ENCODE measurements around the gene FST.

DNA sequence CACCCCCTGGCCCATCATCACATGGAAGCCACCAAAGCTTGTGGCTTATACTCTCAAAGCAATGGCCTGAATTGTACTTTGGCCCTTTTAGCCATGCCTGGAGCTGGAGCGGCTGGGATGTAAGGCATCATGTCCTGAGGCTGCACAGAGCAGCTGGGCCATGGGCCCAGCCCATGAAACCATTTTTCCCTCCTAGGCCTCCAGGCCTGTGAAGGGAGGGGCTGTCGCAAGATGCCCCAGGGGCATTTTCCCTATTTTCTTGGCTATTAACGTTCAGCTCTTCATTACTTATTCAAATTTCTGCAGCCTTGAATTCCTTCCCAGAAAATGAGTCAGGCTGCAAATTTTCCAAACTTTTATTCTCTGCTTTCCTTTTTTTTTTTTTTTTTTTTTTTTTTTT, 27.7 kb downstream of the FST start:
- TF ChIP-seq POLR2AphosphoS5 (IDR thresholded peaks at IDR 0.05), result no peak
- TF ChIP-seq, protein P1, sequence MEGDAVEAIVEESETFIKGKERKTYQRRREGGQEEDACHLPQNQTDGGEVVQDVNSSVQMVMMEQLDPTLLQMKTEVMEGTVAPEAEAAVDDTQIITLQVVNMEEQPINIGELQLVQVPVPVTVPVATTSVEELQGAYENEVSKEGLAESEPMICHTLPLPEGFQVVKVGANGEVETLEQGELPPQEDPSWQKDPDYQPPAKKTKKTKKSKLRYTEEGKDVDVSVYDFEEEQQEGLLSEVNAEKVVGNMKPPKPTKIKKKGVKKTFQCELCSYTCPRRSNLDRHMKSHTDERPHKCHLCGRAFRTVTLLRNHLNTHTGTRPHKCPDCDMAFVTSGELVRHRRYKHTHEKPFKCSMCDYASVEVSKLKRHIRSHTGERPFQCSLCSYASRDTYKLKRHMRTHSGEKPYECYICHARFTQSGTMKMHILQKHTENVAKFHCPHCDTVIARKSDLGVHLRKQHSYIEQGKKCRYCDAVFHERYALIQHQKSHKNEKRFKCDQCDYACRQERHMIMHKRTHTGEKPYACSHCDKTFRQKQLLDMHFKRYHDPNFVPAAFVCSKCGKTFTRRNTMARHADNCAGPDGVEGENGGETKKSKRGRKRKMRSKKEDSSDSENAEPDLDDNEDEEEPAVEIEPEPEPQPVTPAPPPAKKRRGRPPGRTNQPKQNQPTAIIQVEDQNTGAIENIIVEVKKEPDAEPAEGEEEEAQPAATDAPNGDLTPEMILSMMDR (IDR thresholded peaks at IDR 0.05), result no peak
- TF ChIP-seq POLR2A (IDR thresholded peaks at IDR 0.05; ENCODE audit: low read depth), result no peak
- no peak for TF ChIP-seq EP300 (IDR thresholded peaks at IDR 0.05)

Data from esophagus muscularis mucosa (tissue), 4 donors.